GM19043 (cell line): ENCODE data around the gene LMBR1.
A peak's percentile ranks its signal among the peaks of the same experiment; 100 is the strongest.
"Not testable (repeated sequence)": the region's sequence is repeated elsewhere in the genome, so short reads cannot be mapped to it uniquely, and the experiment has no call there.

Source experiments
- ATAC-seq: cut with Tn5 transposase; IDR thresholded peaks from one replicate; pipeline ENCODE4 v1.9.1; 2021; ENCODE audit warnings: low read depth; ENCODE audit not compliant: unreplicated experiment

Gene LMBR1

DNA sequence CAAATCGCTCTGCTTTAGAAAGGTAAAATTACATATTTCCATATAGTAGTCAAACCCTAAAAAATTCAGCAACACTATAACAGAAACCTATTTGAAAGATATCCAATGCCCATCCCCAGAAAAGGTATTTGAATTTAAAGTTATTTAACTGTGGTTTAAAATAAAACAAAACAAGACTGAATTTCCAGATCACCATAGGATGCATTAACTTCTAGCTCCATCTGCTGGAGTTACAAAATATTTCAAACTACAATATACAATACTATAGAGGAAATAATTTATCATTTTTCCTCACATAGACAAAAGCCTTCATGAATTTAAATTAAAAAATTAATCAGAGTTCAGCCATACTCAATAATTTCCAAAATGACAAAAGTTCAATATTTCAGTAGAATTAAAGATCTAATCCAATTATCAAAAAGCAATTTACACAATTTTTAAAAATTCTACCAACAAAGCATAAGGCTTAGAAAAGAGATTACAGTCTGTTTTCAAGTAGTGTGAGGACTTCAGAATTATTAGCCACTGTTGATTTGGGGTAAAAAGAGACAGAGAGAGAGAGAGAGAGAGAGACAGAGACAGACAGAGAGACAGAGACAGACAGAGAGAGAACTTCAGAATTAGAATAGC, 75.9 kb downstream of the LMBR1 start:
- ATAC-seq = no peak

DNA sequence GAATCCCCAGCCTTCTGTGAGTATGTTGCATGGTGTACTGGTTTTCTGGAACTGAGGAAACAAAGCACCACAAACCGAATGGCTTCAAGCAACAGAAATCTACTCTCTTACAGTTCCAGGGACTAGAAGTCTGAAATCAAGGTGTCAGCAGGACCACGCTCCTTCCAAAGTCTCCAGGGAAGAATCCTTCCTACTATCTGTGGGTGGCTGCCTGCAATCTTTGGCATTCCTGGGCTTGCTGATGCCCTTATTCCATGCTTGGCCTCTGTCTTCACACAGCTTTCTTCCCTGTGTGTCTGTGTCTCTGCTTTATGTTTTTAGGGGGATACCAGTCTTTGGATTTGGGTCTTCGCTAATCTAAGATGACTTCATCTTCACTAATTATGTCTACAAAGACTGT, 81.3 kb downstream of the LMBR1 start:
- ATAC-seq = no peak

DNA sequence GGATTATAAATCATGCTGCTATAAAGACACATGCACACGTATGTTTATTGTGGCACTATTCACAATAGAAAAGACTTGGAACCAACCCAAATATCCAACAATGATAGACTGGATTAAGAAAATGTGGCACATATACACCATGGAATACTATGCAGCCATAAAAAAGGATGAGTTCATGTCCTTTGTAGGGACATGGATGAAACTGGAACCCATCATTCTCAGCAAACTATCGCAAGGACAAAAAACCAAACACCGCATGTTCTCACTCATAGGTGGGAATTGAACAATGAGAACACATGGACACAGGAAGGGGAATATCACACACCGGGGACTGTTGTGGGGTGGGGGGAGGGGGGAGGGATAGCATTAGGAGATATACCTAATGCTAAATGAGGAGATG, 89.3 kb downstream of the LMBR1 start:
- not testable (repeated sequence) for ATAC-seq

DNA sequence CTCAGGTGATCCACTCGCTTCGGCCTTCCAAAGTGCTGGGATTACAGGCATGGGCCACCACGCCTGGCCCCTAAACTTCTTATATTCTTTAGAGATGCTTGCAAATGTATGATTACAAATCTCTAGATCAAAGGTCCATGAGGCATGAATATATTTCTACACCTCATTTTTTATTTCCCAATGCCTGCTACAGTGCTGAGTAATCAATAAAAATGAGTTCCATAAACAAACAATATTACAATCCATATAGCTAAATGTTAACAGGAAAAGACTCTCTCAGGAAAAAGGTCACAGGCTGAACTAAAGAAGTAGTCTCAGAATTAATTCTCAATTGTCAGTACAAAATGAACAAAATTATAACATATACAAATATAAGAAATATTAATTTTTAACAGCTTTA, 90.8 kb downstream of the LMBR1 start:
- ATAC-seq = no peak

DNA sequence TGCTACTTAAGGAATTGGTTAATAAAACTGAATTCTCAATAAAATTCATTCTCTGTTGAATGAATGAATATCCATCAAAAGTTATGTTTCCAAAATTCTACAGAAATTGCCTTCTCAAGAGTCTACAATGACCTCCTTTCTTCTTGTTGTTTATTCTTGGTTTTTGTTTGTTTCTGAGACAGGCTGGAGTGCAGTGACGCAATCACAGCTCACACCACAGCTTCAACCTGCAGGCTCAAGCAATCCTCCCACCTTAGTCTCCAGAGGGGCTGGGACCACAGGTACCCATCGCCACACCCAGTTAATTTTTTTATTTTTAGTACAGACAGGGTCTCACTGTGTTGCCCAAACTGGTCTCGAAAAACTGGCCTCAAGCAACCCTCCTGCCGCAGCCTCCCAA, 97.6 kb downstream of the LMBR1 start:
- ATAC-seq = no peak

DNA sequence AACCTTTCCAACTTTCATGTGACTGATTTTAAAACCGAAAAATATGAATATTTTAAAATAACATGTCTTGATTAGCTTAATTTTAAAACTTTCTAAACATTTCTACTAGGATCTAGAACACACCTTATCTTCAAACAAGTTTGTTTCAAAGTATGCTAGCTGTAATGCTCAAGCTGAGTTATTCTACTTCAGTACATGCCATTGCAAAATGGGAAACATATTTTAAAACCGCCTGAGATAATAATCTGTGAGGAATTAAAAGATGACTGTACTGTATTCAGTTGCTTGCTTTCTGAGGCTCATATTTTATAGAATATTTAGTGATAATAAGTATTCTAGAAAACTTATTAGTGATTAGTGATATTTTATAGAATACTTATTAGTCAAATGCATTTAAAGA, 99.6 kb downstream of the LMBR1 start:
- ATAC-seq = no peak

DNA sequence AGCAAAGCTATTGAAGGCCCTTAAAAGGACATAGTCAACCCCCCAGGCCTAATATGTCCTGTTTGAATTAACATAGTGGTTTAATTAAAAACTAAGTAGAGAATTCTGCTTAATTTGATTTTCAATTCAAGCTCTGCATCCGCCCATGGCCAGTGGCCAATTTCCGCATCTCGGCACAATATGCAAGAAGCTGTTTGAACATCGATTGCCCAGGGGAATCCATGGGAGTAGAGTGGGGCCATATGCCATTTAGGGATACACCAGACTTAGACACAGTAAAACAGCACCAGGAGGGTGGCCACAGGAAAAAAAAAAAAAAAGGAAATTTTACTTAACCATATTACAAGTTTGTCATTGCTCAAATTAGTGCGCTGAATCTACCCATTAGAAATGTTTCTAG, 100.4 kb downstream of the LMBR1 start:
- ATAC-seq = no peak

DNA sequence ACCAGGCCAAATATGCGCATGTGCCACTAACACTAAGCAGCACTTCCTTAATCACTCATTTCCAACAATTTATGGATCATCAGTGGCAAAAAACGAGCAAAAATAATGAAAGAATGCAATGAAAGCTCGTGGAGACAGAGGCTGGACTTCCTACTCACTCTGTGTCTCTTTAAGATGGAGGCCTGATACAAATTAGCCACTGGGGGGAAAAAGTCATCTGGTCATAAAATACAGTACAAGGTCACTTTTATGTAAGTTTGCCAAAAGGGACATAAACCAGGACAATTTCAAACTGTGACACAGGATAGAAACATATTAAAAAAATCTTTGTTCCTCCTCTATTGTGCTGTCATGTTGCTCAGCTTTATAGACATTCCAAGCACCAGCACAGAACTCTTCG, 101.7 kb downstream of the LMBR1 start:
- ATAC-seq = no peak

DNA sequence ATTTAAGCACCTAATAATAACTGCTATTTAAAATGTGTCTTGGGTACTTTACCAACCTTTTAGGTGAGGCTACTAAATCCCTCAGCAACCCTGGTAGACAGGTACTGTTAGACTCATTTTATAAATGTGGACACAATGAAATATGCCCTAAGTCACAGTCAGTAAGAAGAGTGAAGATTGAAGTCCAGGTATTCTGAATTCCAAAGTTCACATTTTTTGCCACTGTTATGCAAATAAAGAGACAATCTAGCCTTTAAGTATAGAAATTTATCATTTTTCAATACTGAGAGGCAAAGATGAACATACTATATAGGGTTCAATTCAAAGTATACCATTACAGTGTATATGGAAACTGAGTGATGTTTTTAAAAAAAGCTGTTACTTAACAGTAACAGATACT, 102.7 kb downstream of the LMBR1 start:
- ATAC-seq = no peak

DNA sequence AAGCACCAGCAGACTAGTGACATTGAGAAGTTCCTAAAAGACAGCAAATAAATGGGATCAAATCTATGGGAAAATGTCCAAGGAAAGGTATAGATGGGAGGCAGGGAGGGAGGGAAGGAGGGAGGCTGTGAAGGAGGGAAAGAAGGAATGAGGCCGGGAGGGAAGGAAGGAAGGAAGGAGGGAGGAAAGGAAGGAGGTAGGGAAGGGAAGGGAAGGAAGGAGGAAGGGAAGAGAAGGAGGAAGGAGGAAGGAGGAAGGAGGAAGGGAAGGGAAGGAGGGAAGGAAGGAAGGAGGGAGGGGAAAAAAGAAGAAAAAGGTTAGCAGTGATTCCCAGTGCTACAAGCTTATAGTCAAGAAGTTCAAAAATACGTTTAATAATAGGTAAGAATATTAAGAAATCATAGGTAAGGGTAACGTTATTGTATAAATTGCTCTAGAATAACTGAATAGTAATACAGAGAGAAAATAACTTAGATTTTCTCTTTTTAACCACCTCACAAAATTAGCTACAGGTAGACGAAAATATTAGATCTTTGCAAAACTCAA, 106.9 kb downstream of the LMBR1 start:
- no peak for ATAC-seq

DNA sequence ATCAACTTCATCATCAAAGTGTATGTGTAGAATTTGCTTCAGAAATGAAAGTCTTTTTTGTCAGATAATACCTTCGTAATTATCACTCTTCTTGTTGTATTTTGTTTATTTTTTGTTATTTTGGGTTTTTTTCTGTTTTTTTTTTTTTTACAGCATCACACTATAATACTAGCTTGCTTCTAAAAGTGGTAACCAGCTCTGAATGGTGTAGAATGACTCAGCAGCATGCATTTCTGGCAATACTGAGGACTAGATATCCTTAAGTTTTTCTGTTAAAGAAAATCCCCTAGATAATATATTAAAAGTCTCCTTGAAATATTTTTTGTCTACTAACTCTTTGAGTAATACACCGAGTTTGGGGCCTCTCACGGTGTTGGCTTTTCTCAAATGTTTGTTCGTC, 109.1 kb downstream of the LMBR1 start:
- ATAC-seq = no peak

DNA sequence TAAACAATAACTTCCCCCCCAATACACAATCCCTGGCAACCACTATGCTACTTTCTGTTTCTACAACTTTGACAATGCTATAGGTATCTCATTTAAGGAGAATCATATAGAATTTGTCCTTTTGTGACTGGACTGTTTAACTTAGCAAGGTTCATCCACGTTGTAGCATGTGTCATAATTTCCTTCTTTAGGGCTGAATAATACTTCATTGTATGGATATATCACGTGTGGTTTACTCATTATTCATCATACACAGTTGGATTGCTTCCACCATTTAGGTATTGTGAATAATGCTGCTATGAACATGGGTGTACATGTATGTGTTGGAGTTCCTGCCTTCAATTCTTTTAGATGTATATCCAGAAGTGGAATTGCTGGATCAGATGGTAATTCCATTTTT, 111.0 kb downstream of the LMBR1 start:
- no peak for ATAC-seq

DNA sequence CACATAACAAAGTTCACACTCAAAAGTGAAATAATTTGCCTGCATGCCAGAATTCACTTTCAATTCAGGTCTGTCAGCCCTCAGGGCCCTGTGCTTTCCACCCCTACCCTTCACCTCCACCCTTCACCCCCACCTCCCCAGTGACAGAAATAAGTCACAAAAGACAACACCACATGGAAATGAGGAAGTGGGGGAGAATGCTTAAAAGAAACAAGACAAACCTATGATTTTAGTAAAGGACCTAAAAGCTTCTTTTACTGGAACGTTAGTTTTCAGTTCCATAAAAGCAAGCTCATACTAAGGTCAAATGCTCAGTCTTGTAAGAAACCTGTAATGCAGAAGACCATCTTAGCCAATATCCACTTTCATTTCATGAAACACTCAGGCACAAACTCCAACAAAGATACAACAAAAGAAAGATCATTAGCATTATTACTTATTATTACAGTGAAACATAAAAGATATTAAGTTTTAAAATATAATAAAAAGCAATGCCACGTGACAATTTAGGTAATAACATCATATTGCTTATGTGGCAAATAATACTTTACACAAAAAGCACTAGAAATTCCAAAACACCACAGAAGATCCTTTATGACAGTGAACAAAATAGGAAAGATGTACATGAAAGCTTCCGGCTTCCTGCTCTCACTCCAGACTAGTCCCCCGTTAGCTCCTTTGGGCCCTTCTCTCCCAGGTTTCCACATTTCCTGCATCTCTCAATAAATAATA, 112.1 kb downstream of the LMBR1 start:
- peak; percentile 93 for ATAC-seq

DNA sequence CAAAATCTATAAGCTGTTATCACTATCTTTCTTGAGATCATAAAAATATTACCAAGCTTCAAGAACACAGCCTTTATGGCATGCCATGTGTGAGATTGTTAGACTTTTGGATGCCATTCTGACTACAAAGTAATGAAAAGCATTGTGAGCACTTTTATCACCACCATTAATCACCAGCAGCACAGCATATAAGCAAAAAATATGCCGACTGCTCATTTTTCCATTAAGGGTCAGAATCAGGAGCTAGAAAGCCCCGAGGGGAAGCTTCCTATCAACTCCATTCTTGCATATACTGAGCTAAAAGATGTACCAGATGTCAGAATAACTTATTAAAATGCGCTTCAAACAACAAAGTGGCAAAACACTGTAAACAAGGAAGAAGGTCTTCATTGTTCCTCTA, 114.3 kb downstream of the LMBR1 start:
- ATAC-seq = no peak

DNA sequence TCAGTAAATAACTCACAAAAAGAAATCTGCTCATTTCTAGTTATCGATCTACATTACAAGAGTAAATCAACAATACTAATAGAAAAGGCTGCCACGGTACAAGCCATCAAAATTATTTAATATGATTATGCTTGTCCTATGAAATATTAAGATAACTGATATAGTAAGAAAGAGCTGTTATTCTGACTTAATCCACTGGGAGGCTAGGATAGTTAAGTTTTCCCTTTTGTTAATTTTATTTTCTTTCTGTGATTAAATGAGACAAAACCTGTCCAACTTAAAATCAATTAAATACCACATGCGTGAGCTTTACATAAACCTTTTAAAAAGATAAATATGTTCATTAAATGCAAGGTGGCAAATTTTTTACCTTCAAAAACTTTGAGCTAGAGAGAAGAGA, 114.8 kb downstream of the LMBR1 start:
- ATAC-seq = no peak

DNA sequence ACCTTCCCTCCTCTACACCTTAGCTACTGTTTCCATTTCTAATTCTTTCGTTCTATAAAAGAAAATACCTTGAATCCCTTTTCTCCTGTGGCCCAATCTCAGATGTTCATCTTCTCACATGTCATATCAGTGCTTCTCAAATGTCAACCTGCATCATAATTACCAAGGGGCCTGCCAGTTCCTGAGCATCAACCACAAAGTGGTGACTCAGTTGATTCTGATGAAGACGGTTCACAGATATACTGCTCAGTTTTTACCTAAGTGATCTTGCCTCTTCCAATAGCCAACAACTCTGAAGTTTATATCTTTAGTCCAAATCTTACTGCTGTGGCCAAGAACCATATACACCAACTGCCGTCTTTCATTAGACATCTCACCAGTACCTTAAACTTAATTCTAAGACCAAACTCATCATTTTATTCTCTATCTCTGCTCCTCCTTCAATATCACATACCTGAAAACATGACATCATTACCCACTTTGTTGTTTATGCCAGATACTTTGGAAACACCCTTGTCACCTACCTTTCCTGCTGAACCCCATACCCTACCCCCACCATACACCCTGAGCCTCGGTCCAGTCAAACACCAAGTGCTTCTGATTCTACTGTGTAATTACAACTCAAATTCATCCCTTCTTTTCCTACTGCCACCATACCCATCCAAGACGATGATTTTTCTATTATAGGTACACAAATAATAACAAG, 115.5 kb downstream of the LMBR1 start:
- ATAC-seq = no peak

DNA sequence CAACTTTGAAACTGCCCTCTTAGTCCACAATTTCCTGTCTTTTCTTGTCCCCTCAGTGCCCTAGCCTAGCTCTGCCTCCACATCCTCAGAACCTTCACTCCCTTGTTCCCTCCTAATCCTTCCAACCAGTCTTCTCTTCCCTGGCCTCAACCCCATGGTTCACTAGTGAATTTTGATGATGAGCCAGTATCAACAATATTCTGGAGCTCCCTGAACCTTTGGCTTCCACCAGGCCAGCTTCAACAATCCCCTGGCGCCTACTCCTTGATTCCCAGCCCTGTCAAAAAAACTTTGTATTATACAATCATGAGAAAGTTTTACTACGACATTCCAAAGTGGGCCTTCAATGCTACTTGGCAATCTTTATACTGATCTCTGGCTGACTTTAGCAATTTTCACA, 116.5 kb downstream of the LMBR1 start:
- ATAC-seq = no peak

DNA sequence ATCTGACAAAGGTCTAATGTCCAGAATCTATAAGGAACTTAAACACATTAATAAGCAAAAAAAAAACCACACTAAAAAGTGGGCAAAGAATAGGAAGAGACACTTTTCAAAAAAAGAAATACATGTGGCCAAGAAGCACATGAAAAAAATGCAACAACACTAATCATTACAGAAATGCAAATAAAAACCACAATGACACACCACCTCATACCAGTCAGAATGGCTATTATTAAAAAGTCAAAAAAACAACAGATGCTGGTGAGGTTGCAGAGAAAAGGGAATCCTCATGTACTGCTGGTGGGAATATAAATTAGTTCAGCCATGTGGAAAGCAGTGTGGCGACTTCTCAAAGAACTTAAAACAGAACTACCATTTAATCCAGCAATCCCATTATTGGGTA, 119.0 kb downstream of the LMBR1 start:
- ATAC-seq = no peak

DNA sequence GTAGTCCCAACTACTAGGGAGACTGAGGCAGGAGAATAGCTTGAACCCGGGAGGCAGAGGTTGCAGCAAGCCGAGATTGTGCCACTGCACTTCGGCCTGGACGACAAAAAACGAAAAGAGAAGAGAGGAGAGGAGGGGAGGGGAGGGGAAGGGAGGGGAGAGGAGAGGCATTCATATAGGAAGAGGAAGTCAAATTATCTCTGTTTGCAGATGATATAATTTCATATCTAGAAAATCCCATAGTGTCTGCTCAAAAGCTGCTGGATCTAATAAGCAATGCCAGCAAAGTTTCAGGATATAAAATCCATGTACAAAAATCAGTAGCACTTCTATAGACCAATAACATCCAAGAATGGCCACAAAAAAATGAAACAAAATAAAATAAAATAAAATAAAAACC, 120.3 kb downstream of the LMBR1 start:
- ATAC-seq = no peak

DNA sequence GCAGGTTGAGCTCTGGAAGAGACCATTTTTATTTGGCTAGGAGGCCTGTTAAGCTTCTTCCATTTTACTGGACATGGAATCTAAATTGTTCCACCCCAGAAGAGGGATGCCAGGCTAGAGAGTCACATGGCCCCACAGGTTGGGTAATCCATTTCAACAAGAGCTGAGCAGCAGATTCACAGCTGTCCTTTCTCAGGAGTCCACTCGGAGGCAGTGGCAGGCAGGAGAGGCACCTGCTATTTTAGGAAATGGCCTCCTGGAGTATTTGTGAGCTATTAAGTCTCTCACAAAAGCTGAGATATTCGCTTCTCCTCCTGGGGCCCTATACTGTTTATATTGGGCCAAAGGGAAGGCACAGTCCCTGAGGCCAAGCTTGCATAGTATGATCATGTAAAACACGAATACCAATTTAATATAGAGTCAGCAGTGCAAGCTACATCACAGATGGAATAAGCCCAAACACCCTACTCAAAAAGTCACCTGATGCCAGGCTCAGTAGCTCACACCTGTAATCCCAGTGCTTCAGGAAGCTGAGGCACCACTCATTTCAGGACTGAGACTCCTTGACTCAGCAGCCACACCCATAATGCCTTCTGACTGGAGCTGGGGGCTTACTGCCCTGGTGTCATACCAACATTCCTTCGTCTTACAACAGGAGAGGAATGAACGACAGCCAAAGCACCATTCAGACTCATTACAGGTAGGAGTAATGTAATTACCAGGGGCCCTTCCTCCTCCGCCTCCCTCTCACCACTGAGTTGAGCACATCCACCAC, 124.1 kb downstream of the LMBR1 start:
- no peak for ATAC-seq

DNA sequence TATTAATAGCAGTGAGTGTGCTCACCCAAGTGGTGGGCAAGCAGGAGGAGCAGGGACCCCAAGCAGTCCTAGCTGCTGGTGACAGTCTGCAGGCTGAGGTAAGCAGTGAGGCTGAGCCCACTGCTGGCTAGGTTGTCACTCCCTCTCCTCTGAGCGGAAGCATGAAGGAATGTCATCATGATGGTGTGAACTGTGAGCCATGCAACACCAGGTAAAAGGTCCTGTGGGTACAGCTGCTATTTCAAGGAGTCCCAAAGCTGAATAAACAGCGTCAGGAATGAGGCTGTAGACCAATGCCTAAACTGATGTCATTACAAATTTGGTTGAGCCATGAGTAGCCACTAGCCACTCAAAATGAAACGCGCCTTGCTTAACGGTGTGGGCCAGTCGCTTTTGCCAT, 126.3 kb downstream of the LMBR1 start:
- ATAC-seq = no peak
